ENCODE measurements around the gene PSTPIP1. TPM values are rescaled to one million over a fixed set of nuclear protein-coding genes. Genes with fewer than 3 reads are reported as not detected.
A peak's percentile ranks its signal among the peaks of the same experiment; 100 is the strongest.

PSTPIP1 gene
- total and polyA plus RNA-seq, 2 of the 4 experiments (the other 2 are of a cell fraction) = 0.36 to 1.1 TPM

- H2BK5ac ChIP-seq (ENCODE audit: low read depth, low read length, poor library complexity, severe bottlenecking) = no peak overlapping the region
- intact Hi-C loops (cut with micrococcal nuclease) (no loop called here), in situ Hi-C loops (cut with MboI; ENCODE audit: low sequenced_read_pairs) (no loop called here), dilution Hi-C loops (cut with HindIII; ENCODE audit: low sequenced_read_pairs, unreplicated experiment) (no loop called here)
- TF ChIP-seq MAZ (IDR thresholded peaks at IDR 0.05; ENCODE audit: borderline replicate concordance, low read depth, low read length) (no peak), USF2 (IDR thresholded peaks at IDR 0.05; ENCODE audit: low read depth, low read length) (no peak), BHLHE40 (IDR thresholded peaks at IDR 0.05; ENCODE audit: low read depth, low read length) (no peak), CEBPB (IDR thresholded peaks at IDR 0.05; ENCODE audit: low read depth, low read length) (no peak), POLR2A (IDR thresholded peaks at IDR 0.05; ENCODE audit: low read depth, low read length) (no peak), CHD1 (IDR thresholded peaks at IDR 0.05; ENCODE audit: low read depth, low read length) (no peak), RAD21 (IDR thresholded peaks at IDR 0.05; ENCODE audit: low read length) (no peak), RFX5 (IDR thresholded peaks at IDR 0.05; ENCODE audit: low read depth, low read length) (no peak), CTCF (conservative IDR thresholded peaks at IDR 0.05; ENCODE audit: low read depth, low read length) (no peak)
- no peaks in the 10 kb centered on the region for H3K79me1 ChIP-seq (ENCODE audit: low read depth in 1 of 2, low read length in 2 of 2)
- no peak overlapping the region for H3K56ac ChIP-seq (ENCODE audit: extremely low read depth, insufficient read depth, low read length)
- H4K8ac ChIP-seq (ENCODE audit: low read depth in 2 of 2, low read length in 2 of 2) = no peak overlapping the region
- POLR2A ChIA-PET (ENCODE audit: unreplicated experiment) = no interaction called here
- H4K91ac ChIP-seq (ENCODE audit: insufficient read depth, low read depth, low read length) = no peak overlapping the region
- no peak overlapping the region for H3K27ac ChIP-seq (ENCODE audit: insufficient read depth, low read length)
- no peak overlapping the region for H2BK20ac ChIP-seq (ENCODE audit: low read depth, low read length)
- no peak overlapping the region for H3K18ac ChIP-seq (ENCODE audit: low read depth, low read length)
- H3K23ac ChIP-seq (ENCODE audit: low read depth, low read length) = no peak overlapping the region
- no CpG with 5 or more reads among the region's 3 CpGs for WGBS, 2 experiments (ENCODE audit: extremely low coverage in 2 of 2, insufficient read length in 1 of 2)
- no peak overlapping the region for H3K4ac ChIP-seq (ENCODE audit: low read depth, low read length)
- DNase-seq (no peak), ATAC-seq (ENCODE audit: low read depth) (no peak)
- peaks cover 2% of the 10 kb centered on the region for H3K4me1 ChIP-seq (ENCODE audit: control insufficient read depth, insufficient read depth, low read length)
- H4K5ac ChIP-seq (ENCODE audit: low read depth, low read length) = no peak overlapping the region
- H3K27me3 ChIP-seq (ENCODE audit: control insufficient read depth, insufficient read depth, low read length) = peaks cover 19% of the 10 kb centered on the region
- H2AK9ac ChIP-seq (replicated peaks; ENCODE audit: low read depth, low read length, poor library complexity) = no peak overlapping the region
- no peak overlapping the region for H3K4me3 ChIP-seq (ENCODE audit: insufficient read depth, low read depth, low read length)
- no peak overlapping the region for H2BK120ac ChIP-seq (ENCODE audit: low read depth, low read length)
- H2AFZ ChIP-seq (replicated peaks; ENCODE audit: low read length, poor library complexity) = peak overlapping the region; percentile 23
- H2BK15ac ChIP-seq (ENCODE audit: low read depth, low read length) = no peak overlapping the region
- CTCF ChIA-PET = interaction anchor here (0.6 kb wide), 1 partner anchor 10 kb away, joined by 3 read pairs; no protein-coding TSS in a partner anchor
- peaks cover 6% of the 10 kb centered on the region for H3K9me1 ChIP-seq (ENCODE audit: insufficient read depth, low read length)
- no peak overlapping the region for H3K14ac ChIP-seq (replicated peaks; ENCODE audit: low read depth, low read length)
- no peaks in the 10 kb centered on the region for H3K9me3 ChIP-seq (ENCODE audit: control insufficient read depth, insufficient read depth, low read length)
- no peak overlapping the region for H2AK5ac ChIP-seq (ENCODE audit: low read depth, low read length)
- BruUV-seq (replicated peaks) = no TSS peak
- no peak overlapping the region for H3K4me2 ChIP-seq (ENCODE audit: low read depth, low read length)
- no peak overlapping the region for H3K9ac ChIP-seq (ENCODE audit: low read depth, low read length)
- H4K20me1 ChIP-seq (ENCODE audit: insufficient read depth, low read length) = no peaks in the 10 kb centered on the region
- H3K36me3 ChIP-seq (ENCODE audit: control insufficient read depth, insufficient read depth, low read length) = no peaks in the 10 kb centered on the region
Measured at GRCh38 chr15:77016321-77016695, 21.4 kb downstream of the PSTPIP1 start.
